ENCODE data around the gene SLC6A7.

Gene SLC6A7

DNA sequence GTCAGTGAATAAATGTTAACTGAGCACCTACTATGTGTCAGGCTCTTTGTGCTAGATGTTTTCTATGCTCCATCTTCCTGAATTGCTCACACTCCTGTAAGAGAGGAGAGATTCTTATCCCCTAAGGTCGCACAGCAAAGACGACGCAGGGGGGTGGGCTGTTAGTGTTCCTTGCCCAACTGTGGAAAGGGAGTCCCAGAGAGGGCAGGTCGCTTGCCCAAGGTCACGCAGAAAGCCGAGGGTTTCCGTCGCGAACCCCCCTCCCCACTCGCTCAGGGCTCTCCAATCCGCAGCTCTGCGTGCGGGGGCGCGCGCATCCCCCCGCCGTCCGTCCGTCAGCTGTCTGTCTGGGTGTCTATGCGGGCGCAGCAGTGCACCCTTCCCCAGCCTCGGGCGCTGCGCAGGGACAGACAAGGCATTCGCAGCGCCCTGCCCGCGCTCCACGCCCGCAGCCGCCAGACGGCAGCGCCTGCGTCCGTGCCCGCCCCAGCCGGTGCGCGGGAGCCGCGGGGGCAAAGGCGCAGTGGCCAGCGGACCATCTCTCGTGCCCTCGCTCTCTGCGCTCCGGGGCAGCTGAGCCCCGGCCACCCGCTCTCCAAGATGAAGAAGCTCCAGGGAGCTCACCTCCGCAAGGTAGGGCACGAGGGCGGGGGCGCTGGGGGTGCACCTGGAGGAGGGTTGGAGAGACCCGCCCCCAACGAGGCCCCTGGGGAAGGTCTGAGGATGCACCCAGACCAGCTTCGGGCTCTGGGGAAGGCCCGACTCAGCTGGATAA, at the start of gene SLC6A7:
SLC6A7 (plus strand) TSS at position 335 of the 775 bp plus-strand sequence; CDS start at position 601, 266 bp downstream.
- DNase-seq (ENCODE audit: low read depth in 2 of 2) = no peak

DNA sequence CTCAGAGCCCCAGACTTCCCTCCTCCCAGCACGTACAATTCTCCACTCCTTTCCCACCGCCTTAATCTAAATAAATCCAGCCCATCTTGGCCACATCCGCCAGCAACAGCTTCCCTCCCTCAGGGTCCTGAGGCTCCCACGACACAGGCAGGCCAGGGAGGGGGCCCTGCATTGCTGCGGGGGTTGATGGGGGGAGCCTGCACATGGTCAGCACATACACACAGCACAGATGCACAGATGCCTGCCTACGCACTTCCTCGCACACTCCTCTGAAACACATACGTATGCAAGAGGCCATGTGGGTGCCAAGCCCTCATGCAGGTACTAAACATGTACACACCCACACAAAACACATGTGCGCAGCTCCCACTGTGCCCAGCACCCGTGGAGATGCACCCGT, 49.0 kb upstream of the SLC6A7 start:
- DNase-seq (ENCODE audit: low read depth in 2 of 2) = no peak

DNA sequence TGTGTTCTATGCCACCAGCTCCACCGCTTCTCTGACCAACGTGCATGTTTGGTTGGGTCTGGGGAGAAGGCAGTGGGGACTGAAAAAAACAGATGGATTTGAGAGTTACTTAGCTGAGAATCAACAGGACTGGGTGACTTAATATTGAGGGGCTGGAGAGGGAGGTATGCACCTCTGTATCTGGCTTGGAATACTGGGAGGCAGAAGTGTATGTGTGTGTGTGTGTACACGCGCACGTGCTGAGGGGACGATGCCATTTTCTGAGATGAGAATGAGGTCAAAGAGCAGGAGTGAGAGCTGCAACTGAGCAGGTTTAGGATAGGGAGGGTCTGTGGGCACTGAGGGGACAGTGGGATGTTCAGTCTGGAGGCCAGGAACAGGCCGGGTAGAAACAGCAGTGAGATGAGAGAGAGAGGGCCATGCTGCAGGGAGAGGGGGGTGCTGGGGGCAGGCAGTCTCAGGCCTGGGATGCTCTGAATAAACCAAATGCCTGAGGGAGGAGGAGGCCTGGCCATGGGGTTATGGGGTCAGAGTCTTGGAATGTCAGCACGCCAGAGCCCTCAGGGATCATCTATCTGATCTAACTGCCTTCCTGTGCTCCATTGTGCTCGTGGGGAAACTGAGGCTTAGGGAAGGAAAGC, 48.2 kb upstream of the SLC6A7 start:
- no peak for DNase-seq (ENCODE audit: low read depth in 2 of 2)

DNA sequence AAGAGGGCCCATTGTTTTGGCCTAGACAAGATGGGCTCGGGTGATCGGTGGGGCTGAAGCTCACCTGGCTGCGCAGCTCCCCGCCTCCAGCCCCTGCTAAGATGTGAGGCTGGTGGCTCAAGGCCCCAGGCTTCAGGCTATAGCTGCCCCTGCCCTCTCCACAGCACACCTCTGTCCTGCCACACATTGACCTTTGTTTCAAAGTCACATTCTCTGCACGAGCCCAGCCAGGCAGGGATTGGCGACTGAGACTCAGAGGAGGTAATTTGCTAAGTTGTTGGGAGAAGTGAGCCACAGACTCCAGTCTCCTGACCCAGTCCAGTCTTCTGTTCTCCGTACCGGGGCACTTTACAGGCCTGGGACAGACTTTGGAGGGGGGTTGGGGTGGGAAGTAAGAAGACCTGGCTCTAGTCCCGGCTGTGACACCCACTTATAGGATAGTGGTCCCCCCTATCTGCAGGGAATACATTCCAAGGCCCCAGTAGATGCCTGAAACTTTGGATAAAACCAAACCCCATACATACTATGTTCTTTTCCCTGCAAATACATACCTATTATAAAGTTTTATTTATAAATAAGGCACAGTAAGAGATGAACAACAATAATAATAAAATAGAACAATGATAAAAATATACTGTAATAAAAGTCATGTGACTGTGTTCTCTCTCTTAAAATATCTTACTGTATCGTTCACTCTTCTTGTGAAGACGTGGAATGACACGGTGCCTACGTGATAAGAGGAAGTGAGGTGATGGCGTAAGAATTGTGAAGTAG, 47.5 kb upstream of the SLC6A7 start:
- no peak for DNase-seq (ENCODE audit: low read depth in 2 of 2)

DNA sequence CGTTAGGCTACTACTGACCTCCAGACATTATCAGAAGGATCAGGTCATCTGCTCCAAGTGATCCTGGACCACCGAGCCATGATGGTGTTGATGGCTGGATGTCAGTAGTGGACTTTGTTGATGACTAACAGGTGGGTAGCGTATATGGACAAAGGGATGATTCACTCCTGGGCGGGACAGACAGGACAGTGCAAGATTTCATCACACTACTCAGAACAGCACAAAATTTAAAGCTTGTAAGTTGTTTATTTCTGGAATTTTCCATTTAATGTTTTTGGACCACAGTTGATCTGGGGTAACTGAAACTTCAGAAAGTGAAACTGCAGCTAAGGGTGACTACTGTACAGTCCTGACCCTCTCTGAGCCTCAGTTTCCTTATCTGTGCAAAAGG, 46.9 kb upstream of the SLC6A7 start:
- no peak for DNase-seq (ENCODE audit: low read depth in 2 of 2)

DNA sequence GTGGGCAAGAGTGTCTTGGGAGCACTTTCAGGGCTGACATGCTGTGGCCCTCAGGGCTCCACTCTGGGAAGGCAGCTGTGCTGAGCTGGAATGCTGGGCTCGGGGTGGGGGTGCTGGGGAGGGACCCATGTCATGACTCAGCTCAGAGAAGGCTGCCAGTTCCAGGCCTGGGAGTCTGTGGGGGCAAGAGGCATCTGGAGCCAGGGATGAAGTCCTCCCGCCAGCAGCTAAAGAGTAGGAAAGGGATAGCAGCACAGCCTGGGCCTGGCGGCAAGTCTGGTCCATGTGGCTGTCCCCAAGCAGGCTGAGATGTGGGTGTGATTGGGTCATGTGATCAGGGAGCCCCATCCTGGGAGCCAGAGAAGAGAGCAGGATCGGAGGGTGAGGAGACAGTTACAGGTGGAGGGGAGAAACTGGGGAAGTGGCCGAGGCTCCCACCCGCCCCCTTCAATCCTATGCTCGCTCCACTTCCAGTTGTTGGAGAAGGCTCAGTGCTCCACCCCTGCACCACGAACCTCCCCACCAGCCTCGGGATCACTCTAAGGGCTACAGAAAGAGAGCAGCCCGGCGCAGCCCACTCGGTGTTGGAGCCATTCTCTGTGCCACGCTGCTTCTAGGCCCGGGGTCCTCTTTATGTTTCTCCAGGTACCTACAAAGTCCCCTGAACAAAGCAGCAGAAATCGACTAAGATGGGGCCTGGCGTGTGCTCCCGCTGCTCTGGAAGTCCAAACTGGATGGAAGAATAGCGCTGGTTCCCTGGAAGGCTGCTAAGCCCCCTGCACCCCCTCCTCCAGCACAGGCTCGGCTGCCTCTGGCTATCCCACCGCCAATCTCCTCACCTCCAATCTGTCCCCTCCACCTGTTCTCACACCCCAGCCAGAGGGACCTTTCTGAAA, 46.3 kb upstream of the SLC6A7 start:
- DNase-seq (ENCODE audit: low read depth in 2 of 2) = no peak

DNA sequence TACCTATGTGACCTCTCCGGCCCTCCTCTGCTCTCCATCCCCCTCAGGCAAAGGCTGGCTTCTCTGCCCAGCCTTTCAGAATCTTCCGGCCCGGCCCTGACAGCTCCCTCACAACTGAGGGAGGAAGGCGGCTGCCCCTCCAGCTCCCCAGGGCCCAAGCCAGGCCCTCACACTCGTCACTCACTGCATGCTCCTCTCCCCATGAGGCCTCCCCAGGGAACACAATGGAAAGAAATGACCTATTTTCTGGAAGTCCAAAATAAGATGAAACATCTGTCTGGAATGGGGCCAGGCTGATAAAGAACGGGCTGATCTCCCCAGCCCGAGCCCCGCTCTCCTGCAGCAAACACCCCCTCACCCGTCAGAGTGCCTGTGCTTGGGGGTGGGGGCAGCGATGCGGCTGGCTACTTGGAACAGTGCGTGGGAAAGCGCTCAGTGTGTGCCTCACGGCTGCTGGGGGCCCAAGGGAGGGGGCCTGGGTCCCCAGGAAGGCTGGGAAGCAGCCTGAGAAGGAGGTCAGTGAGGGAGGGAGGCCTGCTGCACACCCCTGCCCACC, 45.5 kb upstream of the SLC6A7 start:
- no peak for DNase-seq (ENCODE audit: low read depth in 2 of 2)

DNA sequence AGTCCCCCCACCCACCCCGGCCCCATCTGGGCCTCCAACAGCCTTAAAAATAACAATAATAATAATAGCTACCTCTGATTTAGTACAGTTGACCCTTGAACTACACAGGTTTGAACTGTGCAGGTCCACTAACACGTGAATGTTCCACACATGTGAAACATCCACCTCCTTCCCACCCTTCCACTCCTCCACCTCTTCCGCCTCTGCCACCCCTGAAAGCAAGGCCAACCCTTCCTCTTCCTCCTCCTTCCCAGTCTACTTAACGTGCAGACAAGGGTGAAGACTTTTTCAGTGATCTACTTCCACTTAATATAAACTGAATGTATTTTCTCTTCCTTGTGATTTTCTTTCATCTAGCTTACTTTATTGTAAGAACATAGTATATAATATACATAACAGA, 45.0 kb upstream of the SLC6A7 start:
- no peak for DNase-seq (ENCODE audit: low read depth in 2 of 2)

DNA sequence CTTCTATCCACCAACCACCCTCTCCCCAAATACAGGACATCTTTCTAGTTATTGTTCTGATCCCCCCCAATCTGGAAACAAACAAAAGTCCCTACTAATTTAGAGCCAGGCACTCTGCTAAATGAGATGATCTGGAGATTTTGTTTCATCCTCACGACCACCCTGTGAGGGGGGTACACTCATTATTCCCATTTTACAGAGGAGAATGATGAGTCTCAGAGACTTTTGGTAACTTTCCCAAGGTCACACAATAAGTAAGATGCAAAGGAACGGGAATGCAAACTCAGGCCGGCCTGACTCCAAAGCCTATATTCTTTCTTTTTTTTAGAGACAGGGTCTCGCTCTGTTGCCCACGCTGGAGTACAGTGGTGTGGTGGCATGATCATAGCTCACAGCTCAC, 43.6 kb upstream of the SLC6A7 start:
- DNase-seq (ENCODE audit: low read depth in 2 of 2) = no peak

DNA sequence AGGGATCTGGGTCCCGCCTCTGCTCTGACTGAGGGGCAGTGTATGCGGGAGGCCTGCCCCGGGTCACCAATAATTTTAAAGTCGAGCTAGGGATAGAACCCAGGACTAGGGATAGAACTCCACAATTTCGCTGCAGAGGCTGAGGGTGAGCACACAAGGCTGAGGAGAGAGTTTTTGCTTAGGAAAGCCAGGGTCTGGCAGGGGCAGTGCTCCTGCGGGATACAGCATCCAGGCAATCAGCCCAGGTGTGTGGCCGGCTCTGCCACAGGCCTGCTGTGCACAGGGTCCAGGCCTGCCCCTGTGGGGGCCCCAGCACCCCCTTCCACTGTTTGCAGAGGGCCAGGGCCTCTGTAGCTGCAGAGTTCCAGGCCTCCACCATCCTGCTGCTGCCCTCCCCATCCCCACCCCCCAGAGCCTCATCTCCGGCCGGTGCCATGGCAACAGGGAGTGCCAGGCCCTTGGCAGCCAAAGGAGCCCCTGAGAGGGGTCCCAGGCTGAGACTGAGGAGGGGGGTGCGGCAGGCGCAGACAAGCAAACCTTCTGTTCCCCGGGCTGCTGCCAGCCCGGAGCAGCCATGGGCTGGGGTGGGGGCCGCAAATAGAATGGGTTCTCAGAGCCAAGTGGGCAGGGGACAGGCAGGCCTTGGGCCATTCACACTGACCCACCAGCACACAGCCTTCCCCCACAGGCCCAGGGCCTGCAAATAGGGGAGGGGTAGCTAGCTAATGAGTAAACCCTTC, 42.8 kb upstream of the SLC6A7 start:
- DNase-seq (ENCODE audit: low read depth in 2 of 2) = no peak

DNA sequence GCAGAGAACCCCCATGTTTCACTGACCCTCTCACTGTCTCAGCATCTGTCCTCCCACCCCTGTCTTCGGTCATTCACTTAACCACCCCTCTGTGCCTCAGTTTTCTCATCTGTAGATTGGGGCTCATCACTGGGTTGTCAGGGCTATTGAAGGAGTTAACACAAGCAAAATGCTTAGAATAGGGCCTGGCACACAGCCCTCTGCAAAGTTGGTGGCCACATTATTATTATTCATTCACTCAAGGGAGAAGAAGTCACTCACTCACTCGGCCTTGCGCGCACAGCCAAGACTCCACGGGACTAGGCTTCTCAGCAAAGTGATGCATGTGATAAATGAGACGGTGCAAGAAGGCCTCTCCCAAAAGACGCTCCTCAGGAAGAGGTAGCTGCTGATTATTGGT, 42.2 kb upstream of the SLC6A7 start:
- DNase-seq (ENCODE audit: low read depth in 2 of 2) = no peak

DNA sequence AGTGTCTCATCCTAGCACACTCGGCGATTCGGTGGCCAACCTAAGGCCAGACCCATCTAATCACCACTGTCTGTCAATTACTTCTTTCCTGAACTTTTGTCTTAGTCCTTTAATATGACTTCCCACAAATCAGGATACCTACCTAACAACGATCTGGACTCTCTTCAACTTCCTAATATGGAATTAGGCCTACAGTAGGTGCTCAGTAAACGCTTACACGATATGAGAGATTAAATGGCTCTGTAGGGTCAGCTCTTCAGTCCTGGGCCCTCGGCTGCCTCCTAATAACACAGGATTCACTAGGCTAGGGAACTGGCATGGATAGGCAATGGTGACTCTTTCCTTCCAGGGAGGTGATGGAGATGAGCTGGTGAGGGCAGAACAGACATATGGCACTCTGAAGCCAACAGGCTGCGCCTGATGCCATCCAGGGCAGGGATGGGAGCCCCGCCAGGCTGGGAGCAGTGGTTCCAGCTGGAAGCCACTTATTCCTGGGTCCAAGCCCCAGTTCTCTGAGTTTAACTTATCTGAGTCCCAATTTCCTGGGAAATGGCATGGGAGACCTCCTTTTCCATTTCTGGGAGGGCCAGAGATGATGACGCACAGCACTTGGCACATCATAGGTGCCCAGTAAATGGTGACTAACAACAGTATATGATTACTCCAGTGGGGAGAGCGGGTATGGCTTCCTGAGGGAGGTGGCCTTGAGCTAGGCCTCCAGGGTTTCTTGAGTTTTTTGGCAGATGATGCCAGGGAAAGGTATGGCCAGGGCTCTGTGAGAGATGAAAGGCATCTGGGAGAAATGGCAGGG, 41.5 kb upstream of the SLC6A7 start:
- no peak for DNase-seq (ENCODE audit: low read depth in 2 of 2)

DNA sequence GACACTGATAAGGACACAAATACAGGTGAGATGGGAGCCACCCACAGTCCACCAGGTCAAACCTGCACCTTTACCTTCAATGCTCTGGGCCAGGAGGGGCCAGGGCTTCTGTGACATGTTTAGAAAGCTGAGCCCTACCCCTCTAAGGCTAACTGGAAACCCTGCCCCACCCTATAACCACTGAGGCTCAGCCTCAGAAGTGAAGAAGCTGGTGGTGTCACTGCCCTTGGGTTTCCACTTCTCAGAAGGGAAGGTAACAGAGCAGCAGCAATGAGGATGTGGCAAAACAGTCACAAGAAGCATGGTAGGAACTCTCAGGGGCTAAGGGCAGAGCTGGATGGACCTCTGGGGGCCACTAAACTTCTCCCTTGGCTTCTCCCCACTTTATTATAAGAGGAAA, 40.2 kb upstream of the SLC6A7 start:
- no peak for DNase-seq (ENCODE audit: low read depth in 2 of 2)

DNA sequence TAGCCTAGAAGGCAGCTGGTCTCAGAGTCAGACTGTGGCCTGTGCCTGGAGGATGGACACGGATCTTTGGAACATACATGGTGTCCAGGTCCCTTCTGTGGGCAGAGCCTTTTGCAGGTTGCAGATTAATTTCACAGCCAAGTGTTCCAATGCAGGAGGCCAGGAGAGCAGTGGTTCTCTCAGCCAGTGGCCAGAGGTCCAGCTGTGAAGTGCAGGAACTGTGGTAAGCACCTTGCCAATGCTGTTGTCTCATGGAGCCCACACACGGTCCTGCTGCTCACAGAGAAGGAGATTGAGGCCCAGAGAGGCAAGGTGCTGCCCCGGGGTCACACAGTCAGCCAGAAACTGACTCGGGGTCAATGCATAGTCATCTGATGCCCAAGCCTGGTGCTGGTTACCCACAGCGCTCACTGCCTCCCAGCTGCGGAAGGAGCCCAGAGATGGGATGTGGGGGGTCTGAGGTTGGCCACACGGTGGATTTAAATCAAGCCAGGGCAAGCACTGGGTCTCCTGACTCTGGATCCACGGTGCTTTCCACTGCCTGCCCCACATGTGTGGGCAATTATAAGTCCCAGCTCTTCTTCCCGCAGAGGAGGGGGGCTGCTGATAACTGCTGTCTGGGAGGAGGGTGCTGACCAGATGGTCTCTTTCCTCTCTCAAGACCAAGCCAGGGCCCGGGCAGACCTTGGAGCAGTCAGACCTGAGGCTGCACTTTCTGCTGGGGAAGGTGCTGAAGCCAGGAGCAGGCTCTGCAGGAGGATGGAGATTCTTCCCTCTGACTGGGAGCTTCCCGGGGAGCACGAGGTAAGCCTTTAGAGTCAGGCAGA, 37.0 kb upstream of the SLC6A7 start:
- DNase-seq (ENCODE audit: low read depth in 2 of 2) = no peak

DNA sequence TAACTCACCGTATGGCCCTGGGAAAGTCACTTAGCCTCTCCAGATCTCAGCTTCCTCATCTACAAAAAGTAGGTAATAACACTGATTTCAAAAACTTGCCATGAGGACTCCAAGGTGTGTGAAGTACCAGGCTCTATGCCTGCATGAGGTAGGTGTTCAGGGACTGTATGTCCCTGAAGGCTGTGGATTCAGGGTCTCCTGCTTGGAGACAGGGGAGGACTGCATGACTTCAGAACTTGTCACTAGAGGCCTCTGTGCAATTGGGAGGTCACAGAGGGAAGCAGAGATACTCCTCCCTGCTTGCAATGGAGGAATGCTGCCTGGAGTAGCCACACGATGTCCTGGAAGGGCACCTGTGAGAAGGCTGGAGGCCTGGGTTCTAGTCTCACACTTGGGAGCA, 36.4 kb upstream of the SLC6A7 start:
- no peak for DNase-seq (ENCODE audit: low read depth in 2 of 2)

DNA sequence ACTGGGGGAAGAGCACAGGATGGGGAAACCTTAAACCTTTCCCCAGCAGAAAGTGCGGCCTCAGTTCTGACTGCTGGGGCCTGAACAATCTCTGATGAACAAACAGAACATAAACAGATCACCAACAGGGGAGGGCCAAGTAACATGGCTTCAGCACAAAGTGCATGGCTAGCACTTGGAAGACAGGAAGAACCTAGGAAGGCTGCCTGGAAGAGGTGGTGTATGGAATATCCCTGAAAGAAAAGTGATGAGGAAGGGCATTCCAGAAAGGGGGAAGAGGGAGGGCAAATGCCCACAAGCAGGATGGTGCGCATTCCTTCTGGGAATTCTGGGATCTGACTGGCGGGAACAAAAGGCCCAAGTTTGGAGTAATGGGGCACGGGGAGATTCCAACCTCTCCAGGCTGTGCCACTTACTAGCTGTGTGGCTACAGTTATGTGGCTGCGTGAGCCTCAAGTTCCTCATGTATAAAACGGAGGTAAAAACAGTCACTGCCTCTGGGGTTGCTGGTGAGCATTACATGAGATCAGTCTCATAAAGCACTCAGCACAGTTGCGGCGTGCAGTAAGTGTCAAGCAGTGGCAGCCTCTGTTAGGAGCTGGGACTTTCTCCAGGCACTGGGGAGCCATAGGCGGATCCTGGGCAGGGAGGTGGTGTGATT, 35.8 kb upstream of the SLC6A7 start:
- DNase-seq (ENCODE audit: low read depth in 2 of 2) = no peak

DNA sequence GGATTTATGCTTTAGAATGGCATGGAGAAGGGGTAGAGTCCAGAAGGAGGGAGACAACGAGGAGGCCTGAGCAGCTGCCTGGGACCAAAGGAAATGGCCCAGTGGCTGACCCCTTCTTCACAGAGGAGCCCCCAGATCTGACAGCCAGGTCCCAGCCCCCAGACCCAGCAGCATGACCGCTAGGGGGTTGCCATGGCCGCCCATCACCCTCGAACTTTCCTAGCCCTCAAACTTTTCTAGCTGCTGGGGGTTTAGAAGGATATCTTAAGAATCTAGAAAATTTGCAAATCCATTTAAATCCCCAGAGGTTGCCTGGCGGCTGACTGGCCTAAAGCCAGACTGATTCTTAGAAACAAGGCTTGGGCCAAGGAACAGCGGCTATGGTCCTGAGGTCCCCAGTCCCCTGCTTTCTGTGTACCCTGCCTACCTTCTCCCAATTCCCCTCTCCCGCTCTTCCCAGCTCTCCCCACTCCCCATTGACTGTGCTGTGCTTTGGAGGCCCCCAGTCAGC, 35.2 kb upstream of the SLC6A7 start:
- DNase-seq (ENCODE audit: low read depth in 2 of 2) = no peak
